ENCODE data around the gene TRA2A. TPM values are rescaled to one million over a fixed set of nuclear protein-coding genes. Genes with fewer than 3 reads are reported as not detected.
"Not testable (repeated sequence)": the region's sequence is repeated elsewhere in the genome, so short reads cannot be mapped to it uniquely, and the experiment has no call there.

TRA2A gene
- total RNA-seq, 1 donor from 2014 or later = 120 TPM

DNA sequence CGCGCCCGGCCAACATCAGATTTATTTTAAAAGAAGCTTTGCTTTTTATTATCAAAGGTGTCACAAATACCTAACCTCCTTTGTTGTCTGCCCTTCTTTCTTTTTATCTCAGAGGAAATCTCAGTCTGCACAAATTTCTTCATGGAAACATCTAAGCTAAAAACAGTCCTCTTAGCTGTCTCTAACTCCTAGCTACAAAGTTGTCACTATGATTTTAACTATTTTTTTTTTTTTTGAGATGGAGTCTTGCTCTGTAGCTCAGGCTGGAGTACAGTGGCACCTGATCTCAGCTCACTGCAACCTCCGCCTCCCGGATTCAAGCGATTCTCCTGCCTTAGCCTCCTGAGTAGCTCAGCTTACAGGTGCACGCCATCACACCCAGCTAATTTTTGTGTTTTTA, 7.3 kb downstream of the TRA2A start:
- Mint-ChIP-seq H3K4me3 (no peak overlapping the region), H3K27me3 (ENCODE audit: low read depth) (no peaks in the 10 kb centered on the region), H3K9me3 (no peaks in the 10 kb centered on the region), H3K36me3 (ENCODE audit: low read depth) (peaks cover 8% of the 10 kb centered on the region), H3K4me1 (peaks cover 64% of the 10 kb centered on the region), H3K27ac (ENCODE audit: unreplicated experiment) (no peak overlapping the region)
- TF ChIP-seq, protein P1, sequence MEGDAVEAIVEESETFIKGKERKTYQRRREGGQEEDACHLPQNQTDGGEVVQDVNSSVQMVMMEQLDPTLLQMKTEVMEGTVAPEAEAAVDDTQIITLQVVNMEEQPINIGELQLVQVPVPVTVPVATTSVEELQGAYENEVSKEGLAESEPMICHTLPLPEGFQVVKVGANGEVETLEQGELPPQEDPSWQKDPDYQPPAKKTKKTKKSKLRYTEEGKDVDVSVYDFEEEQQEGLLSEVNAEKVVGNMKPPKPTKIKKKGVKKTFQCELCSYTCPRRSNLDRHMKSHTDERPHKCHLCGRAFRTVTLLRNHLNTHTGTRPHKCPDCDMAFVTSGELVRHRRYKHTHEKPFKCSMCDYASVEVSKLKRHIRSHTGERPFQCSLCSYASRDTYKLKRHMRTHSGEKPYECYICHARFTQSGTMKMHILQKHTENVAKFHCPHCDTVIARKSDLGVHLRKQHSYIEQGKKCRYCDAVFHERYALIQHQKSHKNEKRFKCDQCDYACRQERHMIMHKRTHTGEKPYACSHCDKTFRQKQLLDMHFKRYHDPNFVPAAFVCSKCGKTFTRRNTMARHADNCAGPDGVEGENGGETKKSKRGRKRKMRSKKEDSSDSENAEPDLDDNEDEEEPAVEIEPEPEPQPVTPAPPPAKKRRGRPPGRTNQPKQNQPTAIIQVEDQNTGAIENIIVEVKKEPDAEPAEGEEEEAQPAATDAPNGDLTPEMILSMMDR (conservative IDR thresholded peaks at IDR 0.05) = no peak
- no peak for DNase-seq (ENCODE audit: low read depth, low spot score)

DNA sequence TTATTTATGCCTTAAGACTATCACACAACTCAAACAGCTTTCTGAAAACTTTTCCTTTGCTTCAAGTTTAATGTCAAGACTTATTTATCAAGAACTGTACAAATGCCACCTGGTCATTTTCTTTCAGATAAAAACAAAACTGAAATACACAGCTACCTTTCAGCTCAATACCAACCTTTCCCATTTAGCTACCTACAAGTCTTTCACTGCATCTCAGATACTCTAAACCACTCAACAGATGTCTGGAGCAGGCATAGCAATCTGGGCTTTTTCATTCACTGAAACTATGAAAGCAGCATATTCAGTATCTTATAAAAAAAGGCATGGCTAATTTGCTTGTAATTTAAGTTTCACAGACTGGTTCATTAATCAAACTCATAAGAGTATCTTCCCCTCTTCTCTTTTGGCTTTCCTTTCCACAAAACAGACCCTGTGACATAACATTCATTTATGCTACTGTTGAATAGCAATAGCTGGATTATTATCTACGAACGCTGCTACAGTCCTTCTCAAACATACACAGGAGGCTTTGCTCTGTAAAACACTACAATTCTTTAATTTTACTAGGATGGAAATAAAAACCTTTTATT, 8.2 kb downstream of the TRA2A start:
- no peak overlapping the region for H3K4me3 Mint-ChIP-seq
- TF ChIP-seq, protein P1 (conservative IDR thresholded peaks at IDR 0.05) = no peak
- peaks cover 16% of the 10 kb centered on the region for H3K36me3 Mint-ChIP-seq (ENCODE audit: low read depth)
- peaks cover 55% of the 10 kb centered on the region for H3K4me1 Mint-ChIP-seq
- no peak overlapping the region for H3K27ac Mint-ChIP-seq (ENCODE audit: unreplicated experiment)
- no peak for DNase-seq (ENCODE audit: low read depth, low spot score)
- no peaks in the 10 kb centered on the region for H3K27me3 Mint-ChIP-seq (ENCODE audit: low read depth)
- no peaks in the 10 kb centered on the region for H3K9me3 Mint-ChIP-seq

DNA sequence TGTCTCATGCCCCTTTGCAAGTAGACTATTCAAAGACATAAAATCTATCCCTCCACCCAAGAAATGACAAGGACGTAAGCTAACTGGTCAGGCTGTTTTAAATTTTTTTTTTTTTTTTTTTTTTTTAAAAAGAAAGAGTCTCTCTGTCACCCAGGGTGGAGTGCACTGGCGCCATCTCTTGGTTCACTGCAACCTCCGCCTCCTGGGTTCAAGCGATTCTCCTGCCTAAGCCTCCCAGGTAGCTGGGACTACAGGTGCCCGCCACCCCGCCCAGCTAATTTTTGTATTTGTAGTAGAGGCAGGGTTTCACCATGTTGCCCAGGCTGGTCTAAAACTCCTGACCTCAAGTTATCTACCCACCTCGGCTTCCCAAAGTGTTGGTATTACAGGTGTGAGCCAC, 11.2 kb downstream of the TRA2A start:
- Mint-ChIP-seq H3K4me3 (no peak overlapping the region), H3K36me3 (ENCODE audit: low read depth) (peaks cover 31% of the 10 kb centered on the region)
- no peak for DNase-seq (ENCODE audit: low read depth, low spot score)

DNA sequence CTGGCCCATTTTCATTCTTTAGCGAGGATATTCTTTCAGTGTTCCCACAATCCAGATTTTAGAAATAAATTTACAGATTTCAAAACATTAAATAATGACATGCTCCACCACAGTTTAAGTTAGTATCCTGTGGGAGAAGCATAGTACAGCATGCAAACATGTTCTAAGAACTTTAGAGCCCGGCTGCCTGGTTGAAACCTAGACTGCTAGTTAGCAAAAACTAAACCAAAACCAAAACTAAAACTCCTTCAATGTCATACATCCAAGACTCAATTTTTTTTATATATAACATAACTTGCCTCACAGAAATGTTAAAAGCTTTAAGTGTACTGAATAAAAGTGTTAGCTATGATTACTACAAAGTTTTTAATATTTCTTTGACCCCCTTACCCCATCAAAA, 17.0 kb downstream of the TRA2A start:
- TF ChIP-seq, protein P1 (conservative IDR thresholded peaks at IDR 0.05) = no peak
- no peak for DNase-seq (ENCODE audit: low read depth, low spot score)
- Mint-ChIP-seq H3K4me1 (no peaks in the 10 kb centered on the region), H3K27me3 (ENCODE audit: low read depth) (no peaks in the 10 kb centered on the region), H3K4me3 (no peak overlapping the region), H3K36me3 (ENCODE audit: low read depth) (peaks cover 40% of the 10 kb centered on the region), H3K27ac (ENCODE audit: unreplicated experiment) (no peak overlapping the region), H3K9me3 (peaks cover 2% of the 10 kb centered on the region)

More for the DNA sequence above, 11.2 kb downstream of the TRA2A start:
- Mint-ChIP-seq H3K27me3 (ENCODE audit: low read depth) (no peaks in the 10 kb centered on the region), H3K4me1 (peaks cover 36% of the 10 kb centered on the region), H3K27ac (ENCODE audit: unreplicated experiment) (no peak overlapping the region), H3K9me3 (peaks cover 2% of the 10 kb centered on the region)
- TF ChIP-seq, protein P1 (conservative IDR thresholded peaks at IDR 0.05) = peak; percentile 39

DNA sequence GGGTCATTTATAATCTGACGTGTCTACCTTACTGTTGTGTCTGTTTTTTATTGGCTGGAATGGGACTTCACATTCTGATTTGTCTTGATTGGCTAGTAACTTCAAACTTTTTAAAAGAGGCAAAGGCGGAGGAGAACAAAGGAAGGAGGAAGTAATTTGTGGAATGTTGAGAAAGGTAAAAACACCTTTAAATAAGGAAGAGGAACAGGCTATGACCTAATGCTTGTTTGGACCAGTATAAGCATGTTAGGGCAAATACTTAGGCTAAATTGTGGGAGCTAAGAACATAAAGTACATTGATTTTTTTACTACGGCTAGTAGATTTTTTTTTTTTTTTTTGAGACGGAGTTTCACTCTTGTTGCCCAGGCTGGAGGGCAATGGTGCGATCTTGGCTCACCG, 18.0 kb downstream of the TRA2A start:
- H3K4me3 Mint-ChIP-seq; H3K9me3 Mint-ChIP-seq; H3K27ac Mint-ChIP-seq (ENCODE audit: unreplicated experiment); H3K27me3 Mint-ChIP-seq (ENCODE audit: low read depth); DNase-seq (ENCODE audit: low read depth, low spot score); H3K4me1 Mint-ChIP-seq: not testable (repeated sequence)
- H3K36me3 Mint-ChIP-seq (ENCODE audit: low read depth) = peaks cover 37% of the 10 kb centered on the region

DNA sequence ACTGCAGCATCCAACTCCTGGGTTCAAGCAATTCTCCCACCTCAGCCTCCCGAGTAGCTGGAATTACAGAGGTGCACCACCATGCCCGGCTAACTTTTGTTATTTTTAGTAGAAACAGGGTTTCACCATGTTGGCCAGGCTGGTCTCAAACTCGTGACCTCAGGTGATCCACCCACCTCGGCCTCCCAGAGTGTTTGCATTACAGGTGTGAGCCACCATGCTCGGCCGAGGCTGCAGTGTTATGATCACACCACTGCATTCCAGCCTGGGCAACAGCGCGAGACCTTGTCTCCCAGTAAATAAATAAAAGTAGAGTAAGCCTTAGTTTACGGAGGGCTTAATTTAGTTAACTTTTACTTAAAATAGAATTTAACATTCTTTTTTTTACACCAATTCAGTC, 37.8 kb downstream of the TRA2A start:
- TF ChIP-seq, protein P1 (conservative IDR thresholded peaks at IDR 0.05) = no peak
- Mint-ChIP-seq H3K4me3 (no peak overlapping the region), H3K4me1 (no peaks in the 10 kb centered on the region), H3K27ac (ENCODE audit: unreplicated experiment) (no peak overlapping the region), H3K27me3 (ENCODE audit: low read depth) (no peaks in the 10 kb centered on the region), H3K9me3 (no peaks in the 10 kb centered on the region), H3K36me3 (ENCODE audit: low read depth) (peaks cover 4% of the 10 kb centered on the region)
- no peak for DNase-seq (ENCODE audit: low read depth, low spot score)

Data from neural crest cell (in vitro differentiated cells).